ENCODE data around the gene UACA. TPM values are rescaled to one million over a fixed set of nuclear protein-coding genes. Genes with fewer than 3 reads are reported as not detected.
A peak's percentile ranks its signal among the peaks of the same experiment; 100 is the strongest.

Gene UACA
- total and polyA plus RNA-seq, 8 donors, result 15.4 to 39.5 (median 21.4) TPM

DNA sequence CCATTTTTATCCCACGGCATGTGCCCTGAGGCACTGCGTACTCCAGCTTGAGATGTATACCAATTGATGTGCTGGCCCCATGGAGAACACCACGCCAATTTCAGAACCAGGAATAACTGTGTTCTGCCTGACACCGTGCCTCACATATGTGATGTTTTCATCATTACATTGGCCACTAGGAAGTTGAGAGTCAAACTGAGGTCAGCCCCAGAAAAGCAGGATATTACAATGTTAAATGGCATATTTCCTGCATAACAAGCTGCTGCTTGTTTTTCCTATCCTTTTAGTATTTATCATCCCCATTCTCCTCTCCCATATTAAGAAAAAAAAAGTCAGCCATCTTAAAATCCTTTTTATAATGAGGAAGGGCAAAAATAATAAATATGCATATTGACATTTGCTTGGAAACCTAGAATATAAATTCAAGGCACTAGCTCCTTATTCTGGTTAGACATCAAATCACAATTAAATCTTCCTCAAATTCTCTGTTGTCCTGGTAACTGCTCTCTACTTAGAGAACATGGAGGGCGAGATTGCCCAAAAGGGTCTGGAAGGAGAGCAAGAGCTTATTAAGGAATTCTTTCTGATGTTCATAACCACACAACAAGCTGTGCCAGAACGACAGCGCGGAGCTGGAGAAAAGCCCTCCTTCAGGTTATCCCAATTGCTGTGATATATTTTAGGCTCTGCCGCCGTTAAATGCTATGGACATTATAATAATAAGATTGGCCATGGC is 112.6 kb downstream of the UACA start:
- Histone ChIP-seq H3K9me3 (no peaks in the 10 kb centered on the region), H3K36me3 (no peaks in the 10 kb centered on the region), H3K4me1 (no peaks in the 10 kb centered on the region), H3K27ac (no peak overlapping the region), H3K27me3 (no peaks in the 10 kb centered on the region), H3K4me3 (no peak overlapping the region)
- intact Hi-C loops (cut with DNase I), result no loop called here
- WGBS, 2 donors, result 92 to 93% methylated on average over 10 of the region's 10 CpGs
- TF ChIP-seq, protein P1, sequence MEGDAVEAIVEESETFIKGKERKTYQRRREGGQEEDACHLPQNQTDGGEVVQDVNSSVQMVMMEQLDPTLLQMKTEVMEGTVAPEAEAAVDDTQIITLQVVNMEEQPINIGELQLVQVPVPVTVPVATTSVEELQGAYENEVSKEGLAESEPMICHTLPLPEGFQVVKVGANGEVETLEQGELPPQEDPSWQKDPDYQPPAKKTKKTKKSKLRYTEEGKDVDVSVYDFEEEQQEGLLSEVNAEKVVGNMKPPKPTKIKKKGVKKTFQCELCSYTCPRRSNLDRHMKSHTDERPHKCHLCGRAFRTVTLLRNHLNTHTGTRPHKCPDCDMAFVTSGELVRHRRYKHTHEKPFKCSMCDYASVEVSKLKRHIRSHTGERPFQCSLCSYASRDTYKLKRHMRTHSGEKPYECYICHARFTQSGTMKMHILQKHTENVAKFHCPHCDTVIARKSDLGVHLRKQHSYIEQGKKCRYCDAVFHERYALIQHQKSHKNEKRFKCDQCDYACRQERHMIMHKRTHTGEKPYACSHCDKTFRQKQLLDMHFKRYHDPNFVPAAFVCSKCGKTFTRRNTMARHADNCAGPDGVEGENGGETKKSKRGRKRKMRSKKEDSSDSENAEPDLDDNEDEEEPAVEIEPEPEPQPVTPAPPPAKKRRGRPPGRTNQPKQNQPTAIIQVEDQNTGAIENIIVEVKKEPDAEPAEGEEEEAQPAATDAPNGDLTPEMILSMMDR (IDR thresholded peaks at IDR 0.05), result no peak
- ATAC-seq, result no peak
- no peak for DNase-seq
- FAIRE-seq, result no peak

- Histone ChIP-seq H3K4me1 (no peaks in the 10 kb centered on the region), H3K27me3 (no peaks in the 10 kb centered on the region), H3K36me3 (no peaks in the 10 kb centered on the region), H3K9me3 (no peaks in the 10 kb centered on the region), H3K4me3 (no peak overlapping the region), H3K27ac (no peak overlapping the region)
- no peak for ATAC-seq
- DNase-seq, result no peak
- WGBS, 2 donors, result 2 to 15% methylated on average over 1 of the region's 1 CpG
- intact Hi-C loops (cut with DNase I), result no loop called here
- no peak for FAIRE-seq
- TF ChIP-seq, protein P1 (IDR thresholded peaks at IDR 0.05), result no peak
Measured at GRCh38 chr15:70647396-70647795, 116.0 kb downstream of the UACA start.

DNA sequence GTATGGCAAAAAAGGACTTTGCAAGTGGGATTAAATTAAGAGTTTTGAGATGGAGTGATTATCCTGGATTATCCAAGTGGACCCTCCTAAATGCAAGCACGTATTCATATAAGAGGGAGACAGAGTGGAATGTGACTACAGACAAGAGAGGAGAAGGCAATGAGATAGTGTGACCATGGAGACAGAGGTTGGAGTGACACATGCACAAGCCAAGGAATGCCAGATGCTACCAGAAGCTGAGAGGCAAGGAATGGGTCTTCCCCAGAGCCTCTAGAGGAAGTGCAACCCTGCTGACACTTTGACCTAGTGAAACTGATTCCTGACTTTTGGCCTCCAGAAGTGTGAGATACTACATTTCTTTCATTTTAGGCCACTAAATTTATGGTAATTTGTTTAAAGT is 117.2 kb downstream of the UACA start:
- H3K27me3 ChIP-seq, result no peaks in the 10 kb centered on the region
- DNase-seq (no peak), FAIRE-seq (no peak), ATAC-seq (no peak)
- no peaks in the 10 kb centered on the region for H3K9me3 ChIP-seq
- no peak overlapping the region for H3K4me3 ChIP-seq
- WGBS, 2 donors, result 68 to 72% methylated on average over 1 of the region's 1 CpG
- H3K4me1 ChIP-seq, result no peaks in the 10 kb centered on the region
- intact Hi-C loops (cut with DNase I), result no loop called here
- no peak overlapping the region for H3K27ac ChIP-seq
- TF ChIP-seq, protein P1 (IDR thresholded peaks at IDR 0.05), result no peak
- no peaks in the 10 kb centered on the region for H3K36me3 ChIP-seq

DNA sequence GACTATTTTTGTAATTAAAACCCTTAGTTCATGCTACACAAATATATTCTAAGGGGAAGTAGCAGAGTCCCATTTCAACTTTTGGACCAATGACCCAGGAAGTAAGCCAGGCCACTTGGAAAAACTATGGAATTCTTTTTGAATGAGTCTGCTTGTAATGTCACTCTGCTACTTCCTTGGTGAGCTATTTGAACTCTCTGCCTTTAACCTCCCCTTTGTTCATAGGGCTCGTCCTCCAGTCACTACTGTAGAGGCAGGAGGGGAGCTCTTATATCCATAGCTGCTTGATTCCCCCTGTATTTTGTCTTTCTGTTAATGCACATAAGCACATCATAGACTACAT is 119.6 kb downstream of the UACA start:
- FAIRE-seq (no peak), ATAC-seq (peak in 2 of 4 donors; percentile 43 to 63), DNase-seq (no peak)
- H3K27me3 ChIP-seq, result no peaks in the 10 kb centered on the region
- intact Hi-C loops (cut with DNase I), result no loop called here
- no peak overlapping the region for H3K27ac ChIP-seq
- H3K4me1 ChIP-seq, result no peaks in the 10 kb centered on the region
- no peak overlapping the region for H3K4me3 ChIP-seq
- H3K9me3 ChIP-seq, result no peaks in the 10 kb centered on the region
- H3K36me3 ChIP-seq, result no peaks in the 10 kb centered on the region
- WGBS, 2 donors, result 47 to 61% methylated on average over 1 of the region's 1 CpG
- TF ChIP-seq, protein P1 (IDR thresholded peaks at IDR 0.05), result no peak

GRCh38 chr15:70643106-70643782 is 120.1 kb downstream of the UACA start:
- FAIRE-seq (no peak), ATAC-seq (no peak), DNase-seq (no peak)
- H3K4me3 ChIP-seq, result no peak overlapping the region
- H3K4me1 ChIP-seq, result no peaks in the 10 kb centered on the region
- H3K27ac ChIP-seq, result no peak overlapping the region
- no peaks in the 10 kb centered on the region for H3K36me3 ChIP-seq
- TF ChIP-seq, protein P1 (IDR thresholded peaks at IDR 0.05), result no peak
- intact Hi-C loops (cut with DNase I), result no loop called here
- H3K27me3 ChIP-seq, result no peaks in the 10 kb centered on the region
- no peaks in the 10 kb centered on the region for H3K9me3 ChIP-seq
- WGBS, 2 donors, result 68 to 72% methylated on average over 8 of the region's 8 CpGs

Data from pancreas (tissue), 10 donors.